ENCODE data around the gene CYP1B1. TPM values are rescaled to one million over a fixed set of nuclear protein-coding genes. Genes with fewer than 3 reads are reported as not detected.
"Not testable (repeated sequence)": the region's sequence is repeated elsewhere in the genome, so short reads cannot be mapped to it uniquely, and the experiment has no call there.

The CYP1B1 gene
- total RNA-seq (2014; rRNA removed; shearing (Covaris generic)), result not detected in 2 replicates
- polyA plus RNA-seq (2015; cell fraction: cytosol; rRNA removed), result not detected in 2 replicates
- not detected in 2 replicates for polyA plus RNA-seq (2015; cell fraction: nucleus; rRNA removed)

- no peak for DNase-seq (ENCODE audit: low read depth)
Measured at GRCh38 chr2:38075507-38076151, at the start of gene CYP1B1. Gene CYP1B1 (minus strand): TSS chr2:38076151. CDS start chr2:38075388, 763 bp downstream.

- DNase-seq (ENCODE audit: low read depth), result no peak
Measured at GRCh38 chr2:38125007-38125406, 49.1 kb upstream of the CYP1B1 start.

- DNase-seq (ENCODE audit: low read depth), result no peak
Measured at GRCh38 chr2:38123911-38124310, 48.0 kb upstream of the CYP1B1 start.

- no peak for DNase-seq (ENCODE audit: low read depth)
Measured at GRCh38 chr2:38122344-38122743, 46.4 kb upstream of the CYP1B1 start.

GRCh38 chr2:38121481-38121880, 45.5 kb upstream of the CYP1B1 start:
- no peak for DNase-seq (ENCODE audit: low read depth)

GRCh38 chr2:38120829-38121228, 44.9 kb upstream of the CYP1B1 start:
- DNase-seq (ENCODE audit: low read depth), result no peak

GRCh38 chr2:38120264-38120592, 44.3 kb upstream of the CYP1B1 start:
- no peak for DNase-seq (ENCODE audit: low read depth)

- DNase-seq (ENCODE audit: low read depth), result peak; percentile 21
Measured at GRCh38 chr2:38116762-38117161, 40.8 kb upstream of the CYP1B1 start.

- peak; percentile 71 for DNase-seq (ENCODE audit: low read depth)
Measured at GRCh38 chr2:38115216-38116032, 39.5 kb upstream of the CYP1B1 start.

GRCh38 chr2:38113981-38114708, 38.2 kb upstream of the CYP1B1 start:
- no peak for DNase-seq (ENCODE audit: low read depth)

- no peak for DNase-seq (ENCODE audit: low read depth)
Measured at GRCh38 chr2:38113051-38113450, 37.1 kb upstream of the CYP1B1 start.

- not testable (repeated sequence) for DNase-seq (ENCODE audit: low read depth)
Measured at GRCh38 chr2:38111350-38111749, 35.4 kb upstream of the CYP1B1 start.

GRCh38 chr2:38109732-38110181, 33.8 kb upstream of the CYP1B1 start:
- DNase-seq (ENCODE audit: low read depth), result no peak

GRCh38 chr2:38108907-38109731, 33.2 kb upstream of the CYP1B1 start:
- DNase-seq (ENCODE audit: low read depth), result no peak

- no peak for DNase-seq (ENCODE audit: low read depth)
Measured at GRCh38 chr2:38107738-38108410, 31.9 kb upstream of the CYP1B1 start.

GRCh38 chr2:38106405-38107094, 30.6 kb upstream of the CYP1B1 start:
- DNase-seq (ENCODE audit: low read depth), result peak; percentile 72

- DNase-seq (ENCODE audit: low read depth), result no peak
Measured at GRCh38 chr2:38105922-38106321, 30.0 kb upstream of the CYP1B1 start.

- no peak for DNase-seq (ENCODE audit: low read depth)
Measured at GRCh38 chr2:38104598-38104997, 28.6 kb upstream of the CYP1B1 start.

GRCh38 chr2:38100328-38100727, 24.4 kb upstream of the CYP1B1 start:
- no peak for DNase-seq (ENCODE audit: low read depth)
